ENCODE results near the gene PPHLN1. TPM values are rescaled to one million over a fixed set of nuclear protein-coding genes. Genes with fewer than 3 reads are reported as not detected.

PPHLN1 gene
- 10 to 100 TPM; 52.3 to 66.7 (median 59.3) TPM for total RNA-seq
- polyA plus RNA-seq = 10 to 100 TPM; 25.2 to 33.4 (median 27.0) TPM

DNA sequence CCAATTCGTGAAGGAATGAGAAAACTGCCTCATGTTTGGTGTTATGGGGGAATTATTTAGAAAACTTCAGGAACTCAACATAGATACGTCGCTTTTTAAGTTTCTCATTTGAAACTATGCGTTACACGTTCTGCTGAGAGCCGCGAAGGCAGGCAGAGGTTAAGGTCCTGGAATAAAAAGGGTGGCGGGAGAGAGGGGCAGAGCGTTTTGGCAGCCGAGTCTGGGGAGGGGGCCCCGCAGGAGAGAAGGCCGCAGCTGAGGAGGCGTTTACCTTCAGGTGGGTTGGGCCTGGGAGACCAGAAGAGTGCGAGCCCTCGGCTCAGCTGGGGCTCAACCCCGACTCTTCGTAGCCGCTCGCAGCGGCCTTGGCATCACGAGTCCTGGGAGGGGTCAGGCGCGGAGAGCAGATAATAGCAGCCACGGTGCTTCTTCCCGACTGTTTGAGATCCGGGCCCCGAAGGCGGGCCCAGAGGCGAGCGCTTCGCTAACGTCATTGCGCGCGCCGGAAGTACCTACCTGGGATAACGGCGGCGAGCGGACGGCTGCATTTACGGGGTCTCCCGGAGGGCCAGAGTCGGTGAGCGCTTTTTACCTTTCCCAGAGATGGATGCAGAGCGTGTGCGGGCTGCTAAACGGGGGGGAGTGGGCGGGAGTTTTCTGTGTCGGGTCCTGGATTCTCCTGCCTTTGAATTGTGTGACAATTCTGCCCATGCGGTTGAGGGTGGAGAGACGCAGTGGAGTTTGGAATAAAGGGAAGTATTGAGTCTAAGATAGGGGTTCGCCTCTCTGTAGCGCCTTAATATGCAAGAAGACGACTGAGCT is at the start of gene PPHLN1, which contains the start of gene ZCRB1:
Gene PPHLN1, plus strand, starts transcription at position 515 of the 822 bp plus-strand sequence. CDS start 9,736 bp downstream, outside the sequence.
Gene ZCRB1, minus strand, starts transcription at position 442 of the 822 bp plus-strand sequence. CDS start 1,992 bp downstream, outside the sequence.
- intact Hi-C loops (cut with DNase I) = loop anchor here (2.0 kb wide), 1 partner anchor 87 kb away; the partner anchor contains the start of gene YAF2
- Histone ChIP-seq H3K36me3 (peaks cover 0 to 25% (median 3%) of the 10 kb centered on the region in 4 donors), H3K27ac (peak within 1 kb of the TSS; percentile 82 to 93 (median 90)), H3K27me3 (no peaks in the 10 kb centered on the region), H3K4me3 (peak within 1 kb of the TSS; percentile 65 to 80 (median 72)), H3K4me1 (peaks cover 0 to 28% (median 19%) of the 10 kb centered on the region in 4 donors), H3K9me3 (no peaks in the 10 kb centered on the region)
- peak; percentile 91 for DNase-seq
- WGBS, 2 donors = 0% methylated on average over 55 of the region's 55 CpGs
- TF ChIP-seq, protein P1, sequence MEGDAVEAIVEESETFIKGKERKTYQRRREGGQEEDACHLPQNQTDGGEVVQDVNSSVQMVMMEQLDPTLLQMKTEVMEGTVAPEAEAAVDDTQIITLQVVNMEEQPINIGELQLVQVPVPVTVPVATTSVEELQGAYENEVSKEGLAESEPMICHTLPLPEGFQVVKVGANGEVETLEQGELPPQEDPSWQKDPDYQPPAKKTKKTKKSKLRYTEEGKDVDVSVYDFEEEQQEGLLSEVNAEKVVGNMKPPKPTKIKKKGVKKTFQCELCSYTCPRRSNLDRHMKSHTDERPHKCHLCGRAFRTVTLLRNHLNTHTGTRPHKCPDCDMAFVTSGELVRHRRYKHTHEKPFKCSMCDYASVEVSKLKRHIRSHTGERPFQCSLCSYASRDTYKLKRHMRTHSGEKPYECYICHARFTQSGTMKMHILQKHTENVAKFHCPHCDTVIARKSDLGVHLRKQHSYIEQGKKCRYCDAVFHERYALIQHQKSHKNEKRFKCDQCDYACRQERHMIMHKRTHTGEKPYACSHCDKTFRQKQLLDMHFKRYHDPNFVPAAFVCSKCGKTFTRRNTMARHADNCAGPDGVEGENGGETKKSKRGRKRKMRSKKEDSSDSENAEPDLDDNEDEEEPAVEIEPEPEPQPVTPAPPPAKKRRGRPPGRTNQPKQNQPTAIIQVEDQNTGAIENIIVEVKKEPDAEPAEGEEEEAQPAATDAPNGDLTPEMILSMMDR (IDR thresholded peaks at IDR 0.05) = peak in 1 of 4 experiments; percentile 12
- TF ChIP-seq POLR2A (IDR thresholded peaks at IDR 0.05) (peak; percentile 49 to 55), POLR2AphosphoS5 (IDR thresholded peaks at IDR 0.05) (peak; percentile 63 to 85 (median 80)), EP300 (IDR thresholded peaks at IDR 0.05) (no peak)

DNA sequence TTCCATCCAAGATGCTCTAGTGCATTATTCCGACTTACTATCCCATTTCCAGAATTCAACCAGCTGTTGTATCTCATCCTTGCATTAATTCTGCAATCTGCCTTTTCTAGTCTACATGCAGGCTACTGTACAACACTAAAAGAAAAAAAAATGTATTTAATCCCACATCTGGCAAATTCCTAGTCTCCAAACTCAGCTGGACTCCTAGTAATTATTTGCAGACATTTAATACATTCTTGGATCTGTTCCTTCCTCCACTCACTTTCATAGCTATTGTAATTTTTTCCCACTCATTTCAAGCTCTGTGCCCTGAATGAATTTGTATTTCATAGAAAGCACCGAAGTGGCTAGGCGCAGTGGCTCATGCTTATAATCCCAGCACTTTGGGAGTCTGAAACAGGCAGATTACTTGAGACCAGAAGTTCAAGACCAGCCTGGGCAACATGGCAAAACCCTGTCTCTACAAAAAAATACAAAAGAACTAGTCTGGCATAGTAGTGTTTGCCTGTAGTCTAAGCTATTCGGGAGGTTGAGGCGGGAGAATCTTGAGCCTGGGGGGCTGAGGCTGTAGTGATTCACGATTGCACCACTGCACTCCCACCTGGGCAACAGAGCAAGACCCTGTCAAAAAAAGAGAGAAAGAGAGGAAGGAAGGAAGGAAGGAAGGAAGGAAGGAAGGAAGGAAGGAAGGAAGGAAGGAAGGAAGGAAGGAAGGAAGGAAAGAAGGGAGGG is 48.4 kb upstream of the PPHLN1 start:
- TF ChIP-seq POLR2A (IDR thresholded peaks at IDR 0.05) = no peak
- no peak overlapping the region for H3K4me3 ChIP-seq
- no peaks in the 10 kb centered on the region for H3K36me3 ChIP-seq
- no peak for DNase-seq
- intact Hi-C loops (cut with DNase I) = no loop called here
- WGBS, 2 donors = 83 to 86% methylated on average over 6 of the region's 6 CpGs
- no peak overlapping the region for H3K27ac ChIP-seq
- H3K9me3 ChIP-seq = no peaks in the 10 kb centered on the region
- no peaks in the 10 kb centered on the region for H3K27me3 ChIP-seq
- H3K4me1 ChIP-seq = no peaks in the 10 kb centered on the region

- Histone ChIP-seq H3K36me3 (no peaks in the 10 kb centered on the region), H3K27me3 (no peaks in the 10 kb centered on the region), H3K27ac (no peak overlapping the region), H3K4me1 (no peaks in the 10 kb centered on the region), H3K4me3 (no peak overlapping the region), H3K9me3 (no peaks in the 10 kb centered on the region)
- intact Hi-C loops (cut with DNase I) = no loop called here
- no peak for DNase-seq
- TF ChIP-seq, protein P1 (IDR thresholded peaks at IDR 0.05) = no peak
These were observed 47.8 kb upstream of the PPHLN1 start for GRCh38 chr12:42278128-42278510.

- TF ChIP-seq POLR2A (IDR thresholded peaks at IDR 0.05) (no peak), EP300 (IDR thresholded peaks at IDR 0.05) (no peak), POLR2AphosphoS5 (IDR thresholded peaks at IDR 0.05) (no peak)
- TF ChIP-seq, protein P1 (IDR thresholded peaks at IDR 0.05) = no peak
- intact Hi-C loops (cut with DNase I) = no loop called here
- WGBS, 2 donors = 27 to 55% methylated on average over 3 of the region's 3 CpGs
- Histone ChIP-seq H3K27me3 (no peaks in the 10 kb centered on the region), H3K36me3 (no peaks in the 10 kb centered on the region), H3K4me3 (no peak overlapping the region), H3K27ac (no peak overlapping the region), H3K9me3 (no peaks in the 10 kb centered on the region), H3K4me1 (no peaks in the 10 kb centered on the region)
- no peak for DNase-seq
These were observed 44.7 kb upstream of the PPHLN1 start for GRCh38 chr12:42281278-42281677.

DNA sequence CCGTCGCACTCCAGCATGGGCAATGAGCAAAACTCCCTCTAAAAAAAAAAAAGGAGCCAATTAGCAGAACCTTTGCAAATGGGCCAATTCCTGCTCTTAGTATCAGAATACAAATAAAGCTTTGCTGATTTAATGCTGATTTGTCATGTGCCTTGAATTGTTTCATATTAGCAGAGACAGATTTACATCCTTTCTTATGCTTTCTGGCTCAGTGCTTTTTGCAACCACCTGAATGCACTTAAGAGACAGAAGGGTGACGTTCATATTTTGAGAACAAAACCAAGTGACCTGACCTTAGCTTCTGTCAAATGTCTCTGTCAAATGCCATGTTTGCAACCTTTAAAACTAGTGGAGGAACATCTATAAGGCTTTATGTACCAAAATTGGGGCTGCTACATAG is 44.1 kb upstream of the PPHLN1 start:
- H3K9me3 ChIP-seq = no peaks in the 10 kb centered on the region
- intact Hi-C loops (cut with DNase I) = no loop called here
- no peaks in the 10 kb centered on the region for H3K27me3 ChIP-seq
- H3K36me3 ChIP-seq = no peaks in the 10 kb centered on the region
- TF ChIP-seq POLR2A (IDR thresholded peaks at IDR 0.05) (no peak), EP300 (IDR thresholded peaks at IDR 0.05) (no peak), POLR2AphosphoS5 (IDR thresholded peaks at IDR 0.05) (no peak)
- TF ChIP-seq, protein P1 (IDR thresholded peaks at IDR 0.05) = no peak
- no peak overlapping the region for H3K4me3 ChIP-seq
- no peak overlapping the region for H3K27ac ChIP-seq
- H3K4me1 ChIP-seq = no peaks in the 10 kb centered on the region
- WGBS, 2 donors = 80 to 88% methylated on average over 3 of the region's 3 CpGs
- DNase-seq = no peak

Measured in sigmoid colon (tissue), 7 donors.